Ovary (tissue), 9 donors: ENCODE data around the gene FAM53A. TPM values are rescaled to one million over a fixed set of nuclear protein-coding genes. Genes with fewer than 3 reads are reported as not detected.

Experiments used
- DNase-seq, 5 donors: peaks; one replicate each; pipeline ENCODE4 v3.0.0-alpha.2; 2019 to 2020
- H3K27ac ChIP-seq, 2 donors: fragments of 200-600 bp; one replicate each; pipeline versions ENCODE4 v1.5.1 to v1.8.0; 2019 to 2022
- H3K27me3 ChIP-seq: fragments of 200-600 bp; one replicate; pipeline ENCODE4 v1.8.0; 2022
- H3K36me3 ChIP-seq: fragments of 200-600 bp; sonication (generic); one replicate; pipeline ENCODE4 v1.5.1; 2019
- H3K4me1 ChIP-seq: one replicate; pipeline ENCODE4 v1.8.1; 2013; ENCODE audit warnings: mild to moderate bottlenecking, moderate library complexity; ENCODE audit not compliant: insufficient read depth
- H3K4me3 ChIP-seq: fragments of 200-600 bp; sonication (generic); one replicate; pipeline ENCODE4 v1.5.1; 2017
- H3K9me3 ChIP-seq, 2 donors: fragments of 200-600 bp in 1 of 2; sonication (generic) in 1 of 2; one replicate each; pipeline versions ENCODE4 v1.5.1 to v1.8.1; 2013 to 2019; ENCODE audit warnings: mild to moderate bottlenecking in 1 of 2, moderate library complexity in 1 of 2
- CTCF ChIP-seq, 3 donors: fragments of 450-650 bp in 2 of 3; fragments of 200-600 bp in 1 of 3; IDR thresholded peaks; one replicate each; pipeline versions ENCODE4 v1.5.1 to v1.8.0; 2016 to 2022; ENCODE audit warnings: antibody characterized with exemption in 3 of 3, mild to moderate bottlenecking in 1 of 3
- EP300 ChIP-seq: sonication (generic); formaldehyde crosslinking; IDR thresholded peaks from one replicate; pipeline ENCODE4 v1.6.1; 2017; ENCODE audit warnings: antibody characterized with exemption
- POLR2A ChIP-seq: fragments of 450-650 bp; IDR thresholded peaks from one replicate; pipeline ENCODE4 v1.6.1; 2017; ENCODE audit warnings: antibody characterized with exemption, mild to moderate bottlenecking, moderate library complexity
- WGBS, 3 donors: extraction: QIAGEN DNeasy Blood & Tissue Kit in 1 of 3; methylation state at CpG; one replicate each; pipeline versions ENCODE4 v1.1.5 to v1.1.7; 2013 to 2017; 5-methylcytosine and 5-hydroxymethylcytosine counted together
- intact Hi-C, 4 donors: fragments of 100-400 bp; cut with DNase I; formaldehyde crosslinking; loops; one replicate each; pipeline versions ENCODE4 v1.11.0 to v1.15.1; 2022 to 2023
- polyA plus RNA-seq, 2 donors: library from polyadenylated mRNA; stranded (reverse); fragments of 200-250 nt in 1 of 2; fragments of 350-450 nt in 1 of 2; fragmentation: Illumina TruSeq in 1 of 2; extraction: RNeasy Lipid Tissue Mini Kit (QIAGEN cat#74804) in 1 of 2; gene quantifications; one replicate each; pipeline ENCODE4 v1.2.3, GENCODE V29; 2013 to 2014
- total RNA-seq, 7 donors: library from RNA; depleted of rRNA in 2 of 7; stranded (reverse); fragments of >200 nt in 2 of 7; fragmentation: NEBNext Ultra II Directional in 3 of 7; extraction: Animal tissue kit (Norgen Biotek cat#: 25700) in 3 of 7; gene quantifications; one replicate each; pipeline versions ENCODE4 v1.1.0 to v1.2.4, GENCODE V29; 2016 to 2023
- donor health status: DM: no; HTN: no; CAD: no; lungs with moderate emphysema.
- donor health status: DM: no; HTN: no; CAD: no.
- donor health status: Bipolar disorder and iron deficiency.
- donor health status: DM: yes; HTN: yes; CAD: no.
- donor health status: DM: no; HTN: no; CAD: no.
- donor health status: DM: yes; HTN: yes; CAD: no.

Gene FAM53A
- total and polyA plus RNA-seq, 9 donors = 0.32 to 5.1 (median 2.4) TPM

- Histone ChIP-seq H3K9me3 (no peaks in the 10 kb centered on the region), H3K36me3 (no peaks in the 10 kb centered on the region), H3K4me1 (no peaks in the 10 kb centered on the region), H3K4me3 (no peak overlapping the region), H3K27me3 (no peaks in the 10 kb centered on the region), H3K27ac (no peak overlapping the region)
- DNase-seq = no peak
- WGBS, 3 donors = 93 to 98% (median 95%) methylated on average over 19 of the region's 19 CpGs
- intact Hi-C loops = no loop called here
- no peak for TF ChIP-seq EP300
- no peak for TF ChIP-seq POLR2A
- no peak for TF ChIP-seq CTCF (IDR thresholded peaks at IDR 0.05)
Measured at GRCh38 chr4:1656986-1657385, 27.1 kb downstream of the FAM53A start.

GRCh38 chr4:1656132-1656531, 28.0 kb downstream of the FAM53A start:
- DNase-seq = no peak
- Histone ChIP-seq H3K36me3 (no peaks in the 10 kb centered on the region), H3K27ac (no peak overlapping the region), H3K27me3 (no peaks in the 10 kb centered on the region), H3K4me3 (no peak overlapping the region), H3K4me1 (no peaks in the 10 kb centered on the region), H3K9me3 (no peaks in the 10 kb centered on the region)
- WGBS, 3 donors = 91 to 97% (median 92%) methylated on average over 4 to 5 of the region's 5 CpGs
- TF ChIP-seq EP300 = no peak
- TF ChIP-seq CTCF (IDR thresholded peaks at IDR 0.05) = no peak
- TF ChIP-seq POLR2A = no peak
- intact Hi-C loops = no loop called here

GRCh38 chr4:1655676-1656075, 28.4 kb downstream of the FAM53A start:
- Histone ChIP-seq H3K36me3 (no peaks in the 10 kb centered on the region), H3K4me1 (no peaks in the 10 kb centered on the region), H3K9me3 (no peaks in the 10 kb centered on the region), H3K4me3 (no peak overlapping the region), H3K27me3 (no peaks in the 10 kb centered on the region), H3K27ac (no peak overlapping the region)
- 92 to 95% (median 94%) methylated on average over 18 of the region's 18 CpGs for WGBS, 3 donors
- intact Hi-C loops = no loop called here
- no peak for DNase-seq
- TF ChIP-seq CTCF (IDR thresholded peaks at IDR 0.05) (no peak), POLR2A (no peak), EP300 (no peak)

GRCh38 chr4:1655081-1655480, 29.0 kb downstream of the FAM53A start:
- intact Hi-C loops = no loop called here
- WGBS, 3 donors = 94 to 95% (median 94%) methylated on average over 47 of the region's 47 CpGs
- no peak for DNase-seq
- Histone ChIP-seq H3K27ac (no peak overlapping the region), H3K36me3 (no peaks in the 10 kb centered on the region), H3K27me3 (no peaks in the 10 kb centered on the region), H3K4me3 (no peak overlapping the region), H3K4me1 (no peaks in the 10 kb centered on the region), H3K9me3 (no peaks in the 10 kb centered on the region)
- TF ChIP-seq EP300 (no peak), POLR2A (no peak), CTCF (IDR thresholded peaks at IDR 0.05) (no peak)
